SIG-M5 (cell line): ENCODE measurements around the gene CHD2.
"Not testable (repeated sequence)": the region's sequence is repeated elsewhere in the genome, so short reads cannot be mapped to it uniquely, and the experiment has no call there.

Experiments used
- DNase-seq: peaks from one replicate; lab custom pipeline; 2025; lab: John Stamatoyannopoulos, UW

CHD2 gene

GRCh38 chr15:92899948-92900730, at the start of gene CHD2:
TSS of gene CHD2 (plus strand) at chr15:92900324. CDS start at chr15:92901238, 914 bp downstream.
- peak; percentile 41 for DNase-seq

GRCh38 chr15:92853222-92853621, 46.9 kb upstream of the CHD2 start:
- DNase-seq: no peak

- no peak for DNase-seq
These were observed 38.4 kb upstream of the CHD2 start for GRCh38 chr15:92861742-92862141.

GRCh38 chr15:92864127-92864814, 35.9 kb upstream of the CHD2 start:
- DNase-seq: no peak

- DNase-seq: no peak
These were observed 30.7 kb upstream of the CHD2 start for GRCh38 chr15:92869263-92869940.

GRCh38 chr15:92870010-92870591, 30.0 kb upstream of the CHD2 start:
- DNase-seq: no peak

- not testable (repeated sequence) for DNase-seq
These were observed 27.2 kb upstream of the CHD2 start for GRCh38 chr15:92872967-92873366.

- DNase-seq: no peak
These were observed 23.1 kb upstream of the CHD2 start for GRCh38 chr15:92877000-92877399.

- no peak for DNase-seq
These were observed 22.7 kb upstream of the CHD2 start for GRCh38 chr15:92877416-92877815.

- no peak for DNase-seq
These were observed 21.5 kb upstream of the CHD2 start for GRCh38 chr15:92878593-92879053.

- DNase-seq: no peak
These were observed 20.0 kb upstream of the CHD2 start for GRCh38 chr15:92879949-92880725.

- DNase-seq: no peak
These were observed 19.3 kb upstream of the CHD2 start for GRCh38 chr15:92880796-92881195.

- DNase-seq: no peak
These were observed 18.8 kb upstream of the CHD2 start for GRCh38 chr15:92881211-92881754.

- DNase-seq: peak; percentile 86
These were observed 18.1 kb upstream of the CHD2 start for GRCh38 chr15:92881802-92882696.

GRCh38 chr15:92882697-92883162, 17.4 kb upstream of the CHD2 start:
- DNase-seq: peak; percentile 85

- no peak for DNase-seq
These were observed 16.8 kb upstream of the CHD2 start for GRCh38 chr15:92883163-92883875.

GRCh38 chr15:92883876-92884435, 16.2 kb upstream of the CHD2 start:
- no peak for DNase-seq

- no peak for DNase-seq
These were observed 15.5 kb upstream of the CHD2 start for GRCh38 chr15:92884436-92885223.
